Measurements from ENCODE around the gene MTFR1L. TPM values are rescaled to one million over a fixed set of nuclear protein-coding genes. Genes with fewer than 3 reads are reported as not detected.

MTFR1L gene
- total RNA-seq, 4 donors from 2014 or later = 75.7 to 109 (median 99.2) TPM

DNA sequence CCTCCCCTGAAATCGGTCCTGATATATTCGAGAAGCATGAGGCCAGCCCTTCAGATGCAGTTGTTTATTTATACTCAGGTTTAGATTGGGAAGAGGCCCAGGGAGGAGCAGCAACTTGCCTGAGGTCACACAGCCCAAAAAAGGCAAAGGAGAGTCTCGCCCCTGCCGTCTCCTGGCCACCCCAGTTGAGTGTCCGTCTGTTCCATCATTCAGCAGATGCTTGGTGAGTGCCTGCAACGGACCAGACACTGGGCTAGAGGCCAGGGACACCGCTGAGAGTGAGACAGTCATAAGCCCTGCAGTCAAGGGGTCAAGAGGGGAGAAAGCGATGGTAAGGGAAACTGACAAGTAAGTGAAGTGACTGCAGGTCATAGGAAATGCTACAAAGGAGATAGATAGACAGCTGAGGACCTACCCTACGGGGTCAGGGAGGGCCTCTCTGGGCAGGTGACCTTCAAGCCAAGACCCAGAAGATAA lies 35.1 kb upstream of the MTFR1L start:
- TF ChIP-seq, protein P1, sequence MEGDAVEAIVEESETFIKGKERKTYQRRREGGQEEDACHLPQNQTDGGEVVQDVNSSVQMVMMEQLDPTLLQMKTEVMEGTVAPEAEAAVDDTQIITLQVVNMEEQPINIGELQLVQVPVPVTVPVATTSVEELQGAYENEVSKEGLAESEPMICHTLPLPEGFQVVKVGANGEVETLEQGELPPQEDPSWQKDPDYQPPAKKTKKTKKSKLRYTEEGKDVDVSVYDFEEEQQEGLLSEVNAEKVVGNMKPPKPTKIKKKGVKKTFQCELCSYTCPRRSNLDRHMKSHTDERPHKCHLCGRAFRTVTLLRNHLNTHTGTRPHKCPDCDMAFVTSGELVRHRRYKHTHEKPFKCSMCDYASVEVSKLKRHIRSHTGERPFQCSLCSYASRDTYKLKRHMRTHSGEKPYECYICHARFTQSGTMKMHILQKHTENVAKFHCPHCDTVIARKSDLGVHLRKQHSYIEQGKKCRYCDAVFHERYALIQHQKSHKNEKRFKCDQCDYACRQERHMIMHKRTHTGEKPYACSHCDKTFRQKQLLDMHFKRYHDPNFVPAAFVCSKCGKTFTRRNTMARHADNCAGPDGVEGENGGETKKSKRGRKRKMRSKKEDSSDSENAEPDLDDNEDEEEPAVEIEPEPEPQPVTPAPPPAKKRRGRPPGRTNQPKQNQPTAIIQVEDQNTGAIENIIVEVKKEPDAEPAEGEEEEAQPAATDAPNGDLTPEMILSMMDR (IDR thresholded peaks at IDR 0.05) = no peak
- no peak for TF ChIP-seq POLR2A (IDR thresholded peaks at IDR 0.05)
- WGBS, 2 donors = 81 to 85% methylated on average over 9 of the region's 9 CpGs
- DNase-seq = no peak
- Histone ChIP-seq H3K4me3 (replicated peaks in 1 of 3) (no peak overlapping the region), H3K36me3 (peaks cover 0 to 5% of the 10 kb centered on the region in 2 donors), H3K27ac (no peak overlapping the region), H3K27me3 (no peaks in the 10 kb centered on the region), H3K4me1 (no peaks in the 10 kb centered on the region), H3K9me3 (no peaks in the 10 kb centered on the region)
- intact Hi-C loops (cut with DNase I) = no loop called here

DNA sequence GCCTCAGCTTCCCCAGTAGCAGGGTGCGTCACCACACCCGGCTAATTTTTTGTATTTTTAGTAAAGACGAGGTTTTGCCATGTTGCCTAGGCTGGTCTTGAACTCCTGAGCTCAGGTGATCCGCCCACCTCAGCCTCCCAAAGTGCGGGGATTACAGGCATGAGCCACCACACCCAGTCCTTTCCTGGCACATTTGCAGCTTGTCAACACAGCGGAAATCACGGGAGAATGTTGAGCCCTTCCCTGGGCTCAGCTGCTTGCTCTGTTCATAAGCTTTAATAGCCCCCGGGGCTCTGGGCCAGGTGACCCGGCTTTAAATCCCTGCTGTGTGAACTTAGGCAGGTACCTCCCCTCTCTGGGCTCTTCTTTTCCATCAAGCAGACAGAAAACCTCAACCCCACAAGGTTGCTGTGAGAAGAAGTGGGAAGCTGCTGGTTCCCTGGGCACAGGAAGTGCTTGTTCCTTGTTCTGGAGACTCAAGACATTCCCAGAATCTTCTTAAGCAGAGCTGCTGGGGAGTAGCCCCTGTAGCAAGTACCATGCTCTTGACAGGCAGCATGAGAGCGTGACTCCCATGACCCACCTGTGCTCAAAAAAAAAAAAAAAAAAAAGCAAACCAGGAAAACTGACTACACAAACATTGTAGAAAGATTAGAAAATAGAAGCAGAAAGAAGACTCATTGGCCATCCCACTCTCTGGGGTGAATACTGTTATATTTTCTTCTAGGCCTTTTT lies 34.3 kb upstream of the MTFR1L start:
- WGBS, 2 donors = 84 to 87% methylated on average over 10 of the region's 10 CpGs
- Histone ChIP-seq H3K4me1 (no peaks in the 10 kb centered on the region), H3K4me3 (replicated peaks in 1 of 3) (no peak overlapping the region), H3K9me3 (no peaks in the 10 kb centered on the region), H3K36me3 (peaks cover 0 to 5% of the 10 kb centered on the region in 2 donors), H3K27me3 (no peaks in the 10 kb centered on the region), H3K27ac (no peak overlapping the region)
- intact Hi-C loops (cut with DNase I) = no loop called here
- TF ChIP-seq POLR2A (IDR thresholded peaks at IDR 0.05) = no peak
- TF ChIP-seq, protein P1 (IDR thresholded peaks at IDR 0.05) = no peak
- no peak for DNase-seq

DNA sequence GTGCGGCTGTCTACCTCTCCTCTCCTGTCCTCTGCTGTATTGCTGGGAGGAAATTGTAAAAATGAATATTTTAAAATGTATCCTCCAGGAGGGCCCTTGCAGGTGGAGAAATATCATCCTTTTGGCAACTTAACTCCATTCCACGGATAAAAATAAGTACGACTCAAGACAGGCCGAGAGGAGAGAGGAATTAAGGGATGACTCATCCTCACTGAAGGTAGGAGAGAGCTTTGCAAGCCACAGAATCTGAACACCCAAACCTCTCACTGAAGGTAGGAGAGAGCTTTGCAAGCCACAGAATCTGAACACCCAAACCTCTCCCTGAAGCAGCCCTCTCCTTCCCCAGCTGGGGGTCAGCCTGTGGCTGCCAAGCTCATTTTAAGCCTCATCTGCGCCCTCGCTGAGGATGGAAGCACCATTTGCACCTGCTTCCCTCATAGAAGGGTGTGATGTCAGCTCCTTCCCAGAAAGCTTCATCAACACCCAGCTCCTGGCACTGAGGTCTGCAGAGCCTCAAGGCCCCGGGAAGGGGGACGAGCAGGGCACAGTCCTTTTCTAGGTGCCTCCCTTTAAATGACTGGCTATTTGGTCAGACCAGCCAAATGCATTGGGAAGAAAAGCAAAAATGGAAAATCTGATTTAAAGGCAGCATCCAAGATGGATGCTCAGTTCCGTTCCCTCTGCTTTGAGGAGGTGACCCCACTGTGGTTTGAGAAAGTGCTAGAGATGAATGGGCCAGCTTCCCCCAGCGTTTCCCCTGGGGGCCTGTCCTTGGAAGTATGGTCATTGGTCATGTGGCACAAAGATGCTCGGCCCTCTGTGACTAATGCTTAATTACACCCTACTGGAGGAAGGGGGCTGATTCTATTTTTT lies 32.6 kb upstream of the MTFR1L start:
- intact Hi-C loops (cut with DNase I) = no loop called here
- no peak for TF ChIP-seq POLR2A (IDR thresholded peaks at IDR 0.05)
- TF ChIP-seq, protein P1 (IDR thresholded peaks at IDR 0.05) = no peak
- DNase-seq = no peak
- 79 to 81% methylated on average over 11 of the region's 11 CpGs for WGBS, 2 donors
- Histone ChIP-seq H3K4me1 (no peaks in the 10 kb centered on the region), H3K27ac (no peak overlapping the region), H3K9me3 (no peaks in the 10 kb centered on the region), H3K4me3 (replicated peaks in 1 of 3) (no peak overlapping the region), H3K36me3 (peaks cover 0 to 5% of the 10 kb centered on the region in 2 donors), H3K27me3 (no peaks in the 10 kb centered on the region)

GRCh38 chr1:25787760-25788166 lies 32.0 kb upstream of the MTFR1L start:
- intact Hi-C loops (cut with DNase I) = no loop called here
- WGBS, 2 donors = 79 to 86% methylated on average over 5 of the region's 5 CpGs
- no peaks in the 10 kb centered on the region for H3K9me3 ChIP-seq
- TF ChIP-seq POLR2A (IDR thresholded peaks at IDR 0.05) = no peak
- TF ChIP-seq, protein P1 (IDR thresholded peaks at IDR 0.05) = no peak
- H3K27me3 ChIP-seq = no peaks in the 10 kb centered on the region
- H3K4me3 ChIP-seq (replicated peaks in 1 of 3) = no peak overlapping the region
- H3K36me3 ChIP-seq = peaks cover 0 to 5% of the 10 kb centered on the region in 2 donors
- H3K27ac ChIP-seq = no peak overlapping the region
- no peaks in the 10 kb centered on the region for H3K4me1 ChIP-seq
- no peak for DNase-seq

Measured in thyroid gland (tissue), 4 donors.